ENCODE measurements around the gene C2orf76.

- TF ChIP-seq POLR2AphosphoS5 (IDR thresholded peaks at IDR 0.05; ENCODE audit: low read depth) (no peak), EZH2 (IDR thresholded peaks at IDR 0.05; ENCODE audit: low read depth, unreplicated experiment) (no peak), EZH2phosphoT487 (IDR thresholded peaks at IDR 0.05; ENCODE audit: unreplicated experiment) (no peak), CTCF (conservative IDR thresholded peaks at IDR 0.05; ENCODE audit: low read depth in 2 of 2) (no peak), REST (IDR thresholded peaks at IDR 0.05; ENCODE audit: unreplicated experiment) (no peak), JUNB (IDR thresholded peaks at IDR 0.05; ENCODE audit: unreplicated experiment) (no peak), NANOG (IDR thresholded peaks at IDR 0.05; ENCODE audit: borderline replicate concordance) (no peak), CREB1 (CRISPR knock-in tag; IDR thresholded peaks at IDR 0.05; ENCODE audit: low read depth) (no peak), ZNF114 (CRISPR knock-in tag; IDR thresholded peaks at IDR 0.05) (no peak), STAT1 (IDR thresholded peaks at IDR 0.05; ENCODE audit: unreplicated experiment) (no peak), ETS1 (IDR thresholded peaks at IDR 0.05) (no peak), ZNF331 (CRISPR knock-in tag; IDR thresholded peaks at IDR 0.05; ENCODE audit: low read depth) (no peak)
Measured at GRCh38 chr2:119305497-119306195, 61.0 kb downstream of the C2orf76 start.

All from GM23338 (cell line).